KMS-11 (cell line): ENCODE data around the gene ZNF304.

Experiments
- H2AFZ ChIP-seq: fragments of 200-600 bp; sonication (generic); 2 replicates; pipeline ENCODE4 v1.6.1; 2016; ENCODE audit warnings: antibody characterized with exemption, mixed run types, low read depth
- H3K27ac ChIP-seq: fragments of 200-600 bp; sonication (generic); 2 replicates; pipeline ENCODE4 v1.6.1; 2016; ENCODE audit warnings: mild to moderate bottlenecking, mixed run types
- H3K27me3 ChIP-seq: fragments of 200-600 bp; sonication (generic); 2 replicates; pipeline ENCODE4 v1.6.1; 2017; ENCODE audit warnings: mild to moderate bottlenecking, low read depth, mixed run types, moderate library complexity; ENCODE audit not compliant: insufficient read depth
- H3K36me3 ChIP-seq: fragments of 200-600 bp; sonication (generic); 2 replicates; pipeline ENCODE4 v1.6.1; 2017; ENCODE audit warnings: mild to moderate bottlenecking, mixed run types; ENCODE audit not compliant: insufficient read depth
- H3K4me1 ChIP-seq: fragments of 200-600 bp; sonication (generic); 2 replicates; pipeline ENCODE4 v1.6.1; 2016; ENCODE audit warnings: mild to moderate bottlenecking, low read depth, mixed run types; ENCODE audit not compliant: poor library complexity, severe bottlenecking
- H3K4me2 ChIP-seq: fragments of 200-600 bp; sonication (generic); 2 replicates; pipeline ENCODE4 v1.7.0; 2016; ENCODE audit warnings: mild to moderate bottlenecking, mixed run types
- H3K4me3 ChIP-seq: fragments of 200-600 bp; sonication (generic); IDR thresholded peaks from 2 replicates; pipeline ENCODE4 v1.6.1; 2017; ENCODE audit warnings: low read depth, low read length, mixed read lengths; ENCODE audit not compliant: insufficient read depth
- H3K79me2 ChIP-seq: fragments of 200-600 bp; sonication (generic); 2 replicates; pipeline ENCODE4 v1.6.1; 2016; ENCODE audit warnings: low read depth, mixed run types; ENCODE audit not compliant: insufficient read depth
- H3K9ac ChIP-seq: fragments of 200-600 bp; sonication (generic); 2 replicates; pipeline ENCODE4 v1.6.1; 2016; ENCODE audit warnings: mild to moderate bottlenecking, mixed run types
- H4K20me1 ChIP-seq: fragments of 200-600 bp; sonication (generic); 2 replicates; pipeline ENCODE4 v1.6.1; 2016; ENCODE audit warnings: mild to moderate bottlenecking, mixed run types; ENCODE audit not compliant: insufficient read depth
- TF ChIP-seq, protein P1 (sequence below): fragments of 200-600 bp; sonication (generic); conservative IDR thresholded peaks from 2 replicates; pipeline ENCODE4 v1.6.1; 2017; ENCODE audit warnings: low read depth, mild to moderate bottlenecking, antibody characterized with exemption, low read length, moderate library complexity, mixed read lengths

The ZNF304 gene

DNA sequence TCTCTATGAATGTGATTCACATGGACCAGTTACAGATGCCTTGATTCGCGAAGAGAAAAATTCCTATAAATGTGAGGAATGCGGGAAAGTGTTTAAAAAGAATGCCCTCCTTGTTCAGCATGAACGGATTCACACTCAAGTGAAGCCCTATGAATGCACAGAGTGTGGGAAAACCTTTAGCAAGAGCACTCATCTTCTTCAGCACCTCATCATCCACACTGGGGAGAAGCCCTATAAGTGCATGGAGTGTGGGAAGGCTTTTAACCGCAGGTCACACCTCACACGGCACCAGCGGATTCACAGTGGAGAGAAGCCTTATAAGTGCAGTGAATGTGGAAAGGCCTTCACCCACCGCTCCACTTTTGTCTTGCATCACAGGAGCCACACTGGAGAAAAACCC, 23.1 kb upstream of the ZNF304 start:
- no peaks in the 10 kb centered on the region for H3K36me3 ChIP-seq
- H3K27me3 ChIP-seq: no peaks in the 10 kb centered on the region
- TF ChIP-seq, protein P1, sequence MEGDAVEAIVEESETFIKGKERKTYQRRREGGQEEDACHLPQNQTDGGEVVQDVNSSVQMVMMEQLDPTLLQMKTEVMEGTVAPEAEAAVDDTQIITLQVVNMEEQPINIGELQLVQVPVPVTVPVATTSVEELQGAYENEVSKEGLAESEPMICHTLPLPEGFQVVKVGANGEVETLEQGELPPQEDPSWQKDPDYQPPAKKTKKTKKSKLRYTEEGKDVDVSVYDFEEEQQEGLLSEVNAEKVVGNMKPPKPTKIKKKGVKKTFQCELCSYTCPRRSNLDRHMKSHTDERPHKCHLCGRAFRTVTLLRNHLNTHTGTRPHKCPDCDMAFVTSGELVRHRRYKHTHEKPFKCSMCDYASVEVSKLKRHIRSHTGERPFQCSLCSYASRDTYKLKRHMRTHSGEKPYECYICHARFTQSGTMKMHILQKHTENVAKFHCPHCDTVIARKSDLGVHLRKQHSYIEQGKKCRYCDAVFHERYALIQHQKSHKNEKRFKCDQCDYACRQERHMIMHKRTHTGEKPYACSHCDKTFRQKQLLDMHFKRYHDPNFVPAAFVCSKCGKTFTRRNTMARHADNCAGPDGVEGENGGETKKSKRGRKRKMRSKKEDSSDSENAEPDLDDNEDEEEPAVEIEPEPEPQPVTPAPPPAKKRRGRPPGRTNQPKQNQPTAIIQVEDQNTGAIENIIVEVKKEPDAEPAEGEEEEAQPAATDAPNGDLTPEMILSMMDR: no peak

DNA sequence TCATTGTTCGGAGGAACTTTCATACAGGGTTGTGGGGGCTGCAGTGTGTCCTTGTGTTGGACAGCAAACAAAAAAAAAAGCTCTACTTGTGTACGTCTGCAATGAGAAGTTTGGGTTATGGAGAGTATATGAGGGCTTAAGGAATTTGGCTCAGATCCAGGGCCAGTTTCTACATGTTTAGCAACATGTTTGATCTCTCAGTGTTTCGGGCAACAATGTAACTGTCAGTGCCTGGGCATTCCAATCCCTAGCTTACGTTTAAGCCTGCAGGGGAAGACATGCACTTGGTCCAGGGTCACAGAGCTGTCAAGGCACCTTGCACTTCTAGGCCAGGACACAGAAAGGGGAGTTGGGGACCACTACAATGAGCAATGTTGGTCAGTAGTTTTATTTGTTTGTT, 16.9 kb upstream of the ZNF304 start:
- TF ChIP-seq, protein P1: no peak
- H3K27ac ChIP-seq: no peak overlapping the region
- H3K79me2 ChIP-seq: no peaks in the 10 kb centered on the region
- H2AFZ ChIP-seq: no peak overlapping the region
- no peaks in the 10 kb centered on the region for H3K36me3 ChIP-seq
- no peaks in the 10 kb centered on the region for H3K27me3 ChIP-seq
- H3K4me2 ChIP-seq: no peak overlapping the region
- no peaks in the 10 kb centered on the region for H4K20me1 ChIP-seq
- H3K4me1 ChIP-seq: no peaks in the 10 kb centered on the region
- H3K4me3 ChIP-seq: no peak overlapping the region
- no peak overlapping the region for H3K9ac ChIP-seq

More for the DNA sequence above, 23.1 kb upstream of the ZNF304 start:
- Histone ChIP-seq H3K27ac (no peak overlapping the region), H3K79me2 (no peaks in the 10 kb centered on the region), H3K4me1 (no peaks in the 10 kb centered on the region), H2AFZ (no peak overlapping the region), H3K4me2 (no peak overlapping the region), H3K9ac (no peak overlapping the region), H3K4me3 (no peak overlapping the region), H4K20me1 (no peaks in the 10 kb centered on the region)

DNA sequence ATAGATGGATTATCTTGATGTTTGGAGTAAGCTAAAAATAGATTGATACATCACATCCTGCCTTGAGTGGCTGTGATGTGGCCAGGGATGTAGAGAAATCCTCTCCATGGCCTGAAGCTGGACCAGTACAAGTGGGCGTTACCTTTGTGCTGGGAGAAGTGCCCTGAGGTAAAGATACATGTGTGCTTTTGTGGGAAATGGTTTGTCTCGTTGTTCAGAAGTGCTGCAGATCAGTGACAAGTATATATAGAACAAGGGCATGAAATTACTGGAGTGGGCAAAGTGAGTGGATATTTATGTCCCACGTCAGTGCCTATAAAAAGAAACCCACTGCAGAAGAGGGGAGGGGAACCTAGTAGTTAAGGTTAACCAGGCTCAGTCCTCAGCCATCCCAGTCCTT, 12.2 kb upstream of the ZNF304 start:
- Histone ChIP-seq H3K27me3 (no peaks in the 10 kb centered on the region), H3K4me3 (no peak overlapping the region), H4K20me1 (no peaks in the 10 kb centered on the region), H3K4me2 (no peak overlapping the region), H3K36me3 (no peaks in the 10 kb centered on the region), H3K27ac (no peak overlapping the region), H3K4me1 (no peaks in the 10 kb centered on the region), H3K9ac (no peak overlapping the region), H2AFZ (no peak overlapping the region), H3K79me2 (no peaks in the 10 kb centered on the region)
- TF ChIP-seq, protein P1: no peak

DNA sequence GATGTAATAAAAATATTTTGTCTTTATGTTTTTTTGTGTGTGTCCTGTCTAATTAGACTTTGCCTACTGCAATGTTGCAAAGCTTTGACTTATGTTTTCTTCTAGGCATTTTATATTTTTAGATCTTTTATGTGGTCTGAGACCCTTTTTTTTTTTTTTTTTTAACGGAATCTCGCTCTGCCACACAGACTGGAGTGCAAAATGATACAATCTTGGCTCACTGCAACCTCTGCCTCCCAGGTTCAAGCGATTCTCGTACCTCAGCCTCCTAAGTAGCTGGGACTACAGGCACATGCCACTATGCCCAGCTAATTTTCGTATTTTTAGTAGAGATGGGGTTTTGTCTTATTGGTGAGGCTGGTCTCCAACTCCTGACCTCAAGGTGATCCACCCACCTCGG, 8.5 kb upstream of the ZNF304 start:
- Histone ChIP-seq H3K9ac (no peak overlapping the region), H3K4me3 (no peak overlapping the region), H2AFZ (no peak overlapping the region), H4K20me1 (no peaks in the 10 kb centered on the region), H3K36me3 (no peaks in the 10 kb centered on the region), H3K27ac (no peak overlapping the region), H3K4me1 (no peaks in the 10 kb centered on the region), H3K27me3 (no peaks in the 10 kb centered on the region), H3K79me2 (no peaks in the 10 kb centered on the region), H3K4me2 (no peak overlapping the region)
- TF ChIP-seq, protein P1: no peak
